HTR-8/SVneo (cell line): Measurements from ENCODE around the gene KIAA0586.
"Not testable (repeated sequence)": the region's sequence is repeated elsewhere in the genome, so short reads cannot be mapped to it uniquely, and the experiment has no call there.

Source experiments
- DNase-seq: peaks from one replicate; pipeline ENCODE4 v3.0.0; 2011; ENCODE audit warnings: low spot score, mixed read lengths; ENCODE audit not compliant: insufficient read length
- FAIRE-seq: peaks from 2 replicates; lab custom pipeline; 2011; peaks lifted over from hg19 to GRCh38; lab: Jason Lieb, UNC

KIAA0586 gene

DNA sequence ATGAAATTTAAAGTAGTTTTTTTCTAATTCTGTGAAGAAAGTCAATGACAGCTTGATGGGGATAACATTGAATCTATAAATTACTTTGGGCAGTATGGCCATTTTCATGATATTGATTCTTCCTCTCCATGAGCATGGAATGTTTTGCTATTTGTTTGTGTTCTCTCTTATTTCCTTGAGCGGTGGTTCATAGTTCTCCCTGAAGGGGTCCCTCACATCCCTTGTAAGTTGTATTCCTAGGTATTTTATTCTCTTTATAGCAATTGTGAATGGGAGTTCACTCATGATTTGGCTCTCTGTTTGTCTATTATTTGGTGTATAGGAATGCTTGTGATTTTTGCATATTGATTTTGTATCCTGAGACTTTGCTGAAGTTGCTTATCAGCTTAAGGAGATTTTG is 153.9 kb downstream of the KIAA0586 start:
- not testable (repeated sequence) for DNase-seq, FAIRE-seq

DNA sequence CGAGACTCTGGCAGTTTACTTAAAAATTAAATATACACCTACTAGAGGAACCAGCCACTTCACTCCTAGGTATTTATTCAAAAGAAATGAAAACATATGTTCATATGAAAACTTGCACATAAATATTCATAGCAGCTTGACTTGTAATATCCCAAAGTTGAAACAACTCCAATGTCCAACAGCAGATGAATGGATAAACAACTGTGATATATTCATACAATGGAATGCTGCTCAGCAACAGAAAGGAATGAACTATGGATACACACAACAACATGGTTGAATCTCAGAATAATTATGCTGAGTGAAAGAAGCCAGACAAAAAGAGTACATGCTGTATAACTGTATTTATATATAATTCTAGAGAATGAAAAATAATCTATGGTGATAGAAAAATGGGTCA is 156.9 kb downstream of the KIAA0586 start:
- no peak for FAIRE-seq
- DNase-seq, result no peak

DNA sequence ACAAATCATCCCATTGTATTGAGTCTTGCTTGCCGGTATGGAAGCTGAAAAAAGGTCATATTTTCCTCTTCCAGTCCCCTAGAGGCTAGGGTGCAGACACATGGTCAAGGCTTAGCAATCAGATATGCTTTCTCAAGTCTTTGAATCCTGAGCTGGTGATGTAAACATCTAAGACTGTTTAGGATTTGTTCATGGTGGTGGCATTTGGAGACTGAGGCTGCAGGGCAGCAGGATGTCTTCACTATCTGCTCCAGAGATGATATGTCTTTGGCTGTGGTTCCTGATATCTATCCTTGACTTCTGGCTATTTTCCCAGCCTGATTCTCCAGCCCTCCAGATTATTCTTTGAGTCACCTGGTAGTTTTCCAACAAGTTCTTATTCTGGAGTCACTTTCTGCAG is 159.8 kb downstream of the KIAA0586 start:
- no peak for DNase-seq
- FAIRE-seq, result peak; percentile 88

DNA sequence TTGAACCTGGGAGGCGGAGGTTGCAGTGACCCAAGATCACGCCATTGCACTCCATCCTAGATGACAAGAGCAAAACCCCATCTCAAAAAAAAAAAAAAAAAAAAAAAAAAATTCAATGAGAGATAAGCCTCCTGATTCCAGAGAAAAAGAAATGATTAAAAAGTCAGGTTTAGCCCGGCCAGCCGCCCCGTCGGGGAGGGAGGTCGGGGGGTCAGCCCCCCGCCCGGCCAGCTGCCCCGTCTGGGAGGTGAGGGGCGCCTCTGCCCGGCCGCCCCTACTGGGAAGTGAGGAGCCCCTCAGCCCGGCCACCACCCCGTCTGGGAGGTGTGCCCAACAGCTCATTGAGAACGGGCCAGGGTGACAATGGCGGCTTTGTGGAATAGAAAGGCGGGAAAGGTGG is 160.8 kb downstream of the KIAA0586 start:
- not testable (repeated sequence) for FAIRE-seq, DNase-seq

DNA sequence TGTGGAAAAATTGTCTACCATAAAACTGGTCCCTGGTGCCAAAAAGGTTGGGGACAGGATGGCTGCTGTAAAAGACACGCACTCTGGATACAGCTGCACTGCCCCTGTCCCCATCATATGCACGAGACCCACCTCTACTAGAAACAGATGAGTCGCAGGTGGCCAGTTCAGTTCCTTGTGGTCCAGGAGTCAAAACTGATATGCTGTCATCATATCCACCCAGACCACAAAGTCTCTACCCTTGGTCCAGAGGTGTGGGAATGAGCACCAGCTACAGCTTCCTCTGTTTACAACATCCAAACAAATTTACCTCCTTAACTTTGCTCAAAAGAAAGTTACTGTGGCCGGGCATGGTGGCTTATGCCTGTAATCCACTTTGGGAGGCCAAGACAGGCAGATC is 166.5 kb downstream of the KIAA0586 start:
- DNase-seq, result no peak
- peak; percentile 89 for FAIRE-seq

DNA sequence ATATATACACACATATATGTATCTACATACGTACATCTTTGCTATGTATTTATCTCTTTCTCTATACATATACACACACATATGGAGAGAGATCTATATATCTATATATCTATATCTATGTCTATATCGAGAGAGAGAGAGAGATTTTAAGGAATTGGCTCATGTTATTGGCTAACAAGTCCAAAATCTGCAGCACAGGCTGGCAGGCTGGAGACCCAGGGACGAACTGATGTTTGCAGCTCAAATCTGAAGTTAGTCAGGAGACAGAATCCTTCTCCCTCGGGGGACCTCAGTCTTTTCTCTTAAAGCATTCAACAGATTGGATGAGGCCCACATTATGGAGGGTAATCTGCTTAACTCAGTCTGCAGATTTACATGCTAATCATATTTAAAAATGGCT is 169.5 kb downstream of the KIAA0586 start:
- DNase-seq, result no peak
- peak; percentile 40 for FAIRE-seq

DNA sequence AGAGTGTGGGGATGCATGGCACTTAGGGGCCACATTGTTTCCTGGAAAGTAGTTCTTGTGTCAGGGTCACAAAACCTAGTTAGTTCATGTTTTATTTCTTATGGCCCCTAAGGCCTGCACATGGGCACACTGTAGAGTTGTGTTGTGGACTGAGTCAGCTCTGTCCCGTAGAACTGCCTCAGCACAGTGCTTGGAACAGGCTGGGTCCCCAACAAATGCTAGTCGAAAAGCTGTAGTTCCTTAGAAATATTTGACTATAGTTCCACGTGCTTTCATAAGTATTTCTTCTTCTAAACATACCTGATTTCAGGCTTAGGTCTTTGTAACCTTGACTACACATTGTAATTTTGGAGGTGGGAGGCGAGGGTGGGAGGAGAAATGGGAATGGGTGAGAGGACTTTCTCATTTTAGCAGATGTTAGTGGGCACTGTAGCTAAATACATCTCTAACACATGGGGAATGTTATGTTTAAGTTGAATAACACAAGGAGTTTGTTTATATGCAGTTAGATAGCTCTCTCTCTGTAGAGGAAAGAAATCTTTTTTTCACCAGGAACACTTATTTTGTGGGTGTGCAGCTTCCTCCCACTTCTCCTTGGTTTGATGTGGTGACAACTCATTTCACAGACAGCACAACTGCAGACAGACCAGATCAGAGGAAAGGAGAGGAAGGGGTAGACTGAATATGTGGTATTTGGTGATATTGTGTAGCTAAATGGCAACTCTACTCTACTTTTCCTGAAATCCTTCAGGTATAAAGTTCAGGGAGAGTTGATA is 170.7 kb downstream of the KIAA0586 start:
- FAIRE-seq (no peak), DNase-seq (no peak)

DNA sequence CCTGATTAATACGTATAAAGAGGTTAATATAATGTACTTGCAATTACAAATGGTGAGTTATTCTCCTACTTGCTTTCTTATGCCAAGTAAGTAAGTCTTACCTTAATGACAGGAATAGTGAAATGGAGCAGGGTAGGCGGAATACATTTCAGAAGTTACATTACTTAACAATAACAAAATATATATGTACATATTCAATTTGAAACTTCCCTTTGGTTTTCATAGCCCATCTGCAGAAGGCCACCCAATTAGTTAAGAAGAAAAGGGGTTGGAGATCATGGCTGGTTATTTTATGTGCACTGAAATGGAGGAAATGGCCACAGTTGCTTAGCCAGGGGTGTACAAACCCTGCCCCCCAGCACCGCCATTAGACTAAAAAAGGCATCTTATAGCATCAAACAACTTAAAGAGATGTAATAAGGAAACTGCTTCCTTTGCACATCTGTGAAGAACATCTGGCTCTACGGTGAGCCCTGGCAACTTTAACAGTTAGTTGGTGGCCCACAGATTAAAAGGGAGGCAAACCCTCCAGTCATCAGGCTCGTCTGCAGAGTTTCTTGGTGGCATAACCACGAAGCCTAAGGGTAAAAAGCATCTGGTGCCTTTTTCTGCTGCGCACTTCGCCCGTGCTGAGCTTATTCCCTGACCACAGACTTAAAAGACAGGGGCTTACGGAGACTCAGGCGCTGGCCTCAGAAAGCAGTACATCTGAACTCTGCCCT is 171.4 kb downstream of the KIAA0586 start:
- FAIRE-seq (peak; percentile 72), DNase-seq (no peak)

DNA sequence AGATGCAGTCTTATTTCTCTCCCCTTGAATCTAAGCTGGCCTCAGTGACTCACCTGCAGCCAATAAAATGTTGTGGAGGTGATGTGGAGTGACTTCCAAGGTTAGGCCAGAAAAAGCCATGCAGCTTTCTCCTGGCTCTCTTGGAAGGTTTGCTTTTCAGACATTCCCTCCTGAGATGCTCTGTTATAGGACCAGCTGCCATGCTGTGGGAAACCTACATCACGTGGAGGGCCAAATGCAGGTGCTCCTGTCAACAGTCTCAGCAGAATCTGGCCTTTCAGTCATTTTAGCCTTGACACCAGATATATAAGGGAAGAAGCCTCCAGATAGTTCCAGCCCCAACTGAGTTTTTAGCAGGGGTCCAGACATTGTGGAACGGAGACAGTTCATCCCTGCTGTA is 172.2 kb downstream of the KIAA0586 start:
- FAIRE-seq, result peak; percentile 76

More for the DNA sequence above, 172.2 kb downstream of the KIAA0586 start:
- DNase-seq, result no peak
